Endothelial cell of umbilical vein (primary cell): Measurements from ENCODE around the gene MSH5.

Experiments used
- GATA2 ChIP-seq: IDR thresholded peaks from 2 replicates; pipeline ENCODE4 v1.7.0; 2011; ENCODE audit warnings: low read depth, mild to moderate bottlenecking, moderate library complexity, mixed read lengths, low read length; ENCODE audit not compliant: insufficient read length, insufficient read depth
- MYC ChIP-seq: IDR thresholded peaks from one replicate; pipeline ENCODE4 v1.6.1; 2011; ENCODE audit warnings: mild to moderate bottlenecking, low read depth, low read length
- TF ChIP-seq, protein P1 (sequence below), 2 donors: IDR thresholded peaks; 1 replicate in 1 of 2; 2 replicates in 1 of 2; pipeline ENCODE4 v1.5.1; 2011; ENCODE audit warnings: low read length in 2 of 2, mild to moderate bottlenecking in 2 of 2, moderate library complexity in 2 of 2, control low read depth in 1 of 2, inconsistent platforms in 1 of 2, low read depth in 1 of 2; ENCODE audit not compliant: insufficient read depth in 1 of 2; ENCODE audit errors: extremely low read depth in 1 of 2

DNA sequence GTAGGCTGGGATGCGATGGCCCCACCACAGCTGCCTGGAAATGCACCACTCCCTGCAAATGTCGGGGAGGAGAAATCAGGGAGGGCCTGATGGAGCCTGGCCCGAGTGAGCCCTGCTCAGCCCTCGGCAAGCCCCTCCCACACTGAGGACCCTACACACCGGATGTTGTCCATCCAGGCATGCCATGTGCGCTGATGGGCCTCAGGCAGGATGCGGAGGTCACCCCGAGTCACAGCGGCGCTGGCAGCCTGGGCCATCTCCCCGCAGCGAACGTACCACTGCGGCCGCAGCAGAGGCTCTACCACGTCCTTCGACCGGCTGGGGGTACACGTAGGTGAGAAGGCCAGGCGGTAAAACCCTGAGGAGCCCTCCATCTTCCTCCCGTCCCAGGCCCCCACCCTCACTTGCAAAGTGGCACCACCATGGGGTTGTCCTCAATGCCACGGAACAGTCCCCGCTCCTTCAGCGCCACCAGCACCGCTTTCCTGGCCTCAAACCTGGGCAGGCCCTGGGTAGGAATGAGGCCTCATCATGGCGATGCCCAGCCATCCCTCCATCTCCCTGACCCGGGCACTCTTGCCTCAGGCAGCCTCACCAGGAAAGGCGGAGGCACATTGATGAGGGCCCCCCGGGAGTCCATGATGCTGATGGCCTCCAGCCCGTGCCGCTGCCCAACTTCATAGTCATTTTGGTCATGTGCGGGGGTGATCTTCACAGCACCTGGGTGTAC lies 42.5 kb downstream of the MSH5 start:
- TF ChIP-seq, protein P1, sequence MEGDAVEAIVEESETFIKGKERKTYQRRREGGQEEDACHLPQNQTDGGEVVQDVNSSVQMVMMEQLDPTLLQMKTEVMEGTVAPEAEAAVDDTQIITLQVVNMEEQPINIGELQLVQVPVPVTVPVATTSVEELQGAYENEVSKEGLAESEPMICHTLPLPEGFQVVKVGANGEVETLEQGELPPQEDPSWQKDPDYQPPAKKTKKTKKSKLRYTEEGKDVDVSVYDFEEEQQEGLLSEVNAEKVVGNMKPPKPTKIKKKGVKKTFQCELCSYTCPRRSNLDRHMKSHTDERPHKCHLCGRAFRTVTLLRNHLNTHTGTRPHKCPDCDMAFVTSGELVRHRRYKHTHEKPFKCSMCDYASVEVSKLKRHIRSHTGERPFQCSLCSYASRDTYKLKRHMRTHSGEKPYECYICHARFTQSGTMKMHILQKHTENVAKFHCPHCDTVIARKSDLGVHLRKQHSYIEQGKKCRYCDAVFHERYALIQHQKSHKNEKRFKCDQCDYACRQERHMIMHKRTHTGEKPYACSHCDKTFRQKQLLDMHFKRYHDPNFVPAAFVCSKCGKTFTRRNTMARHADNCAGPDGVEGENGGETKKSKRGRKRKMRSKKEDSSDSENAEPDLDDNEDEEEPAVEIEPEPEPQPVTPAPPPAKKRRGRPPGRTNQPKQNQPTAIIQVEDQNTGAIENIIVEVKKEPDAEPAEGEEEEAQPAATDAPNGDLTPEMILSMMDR (IDR thresholded peaks at IDR 0.05; ENCODE audit: extremely low read depth in 1 of 2, insufficient read depth in 1 of 2, low read depth in 1 of 2, low read length in 2 of 2): no peak
- TF ChIP-seq MYC (no peak), GATA2 (no peak)
